Body of pancreas (tissue), 4 donors: ENCODE data around the gene SCAF4. TPM values are rescaled to one million over a fixed set of nuclear protein-coding genes. Genes with fewer than 3 reads are reported as not detected.
"Not testable (repeated sequence)": the region's sequence is repeated elsewhere in the genome, so short reads cannot be mapped to it uniquely, and the experiment has no call there.

Experiments used
- ATAC-seq: fragments of 150-250 bp; one replicate; pipeline ENCODE4 v1.9.1; 2016
- DNase-seq, 4 donors: peaks; one replicate each; pipeline ENCODE4 v3.0.0-alpha.2; 2019
- H3K27ac ChIP-seq, 4 donors: fragments of 200-600 bp; sonication (generic); 1 replicate in 3 of 4; 2 replicates in 1 of 4; pipeline versions ENCODE4 v1.5.1 to v1.6.1; 2016 to 2019; ENCODE audit warnings: mild to moderate bottlenecking in 1 of 4, mixed read lengths in 1 of 4, moderate library complexity in 1 of 4
- H3K27me3 ChIP-seq, 2 donors: fragments of 200-600 bp; sonication (generic); one replicate each; pipeline ENCODE4 v1.6.0; 2016; ENCODE audit warnings: mild to moderate bottlenecking in 1 of 2
- H3K36me3 ChIP-seq, 2 donors: fragments of 200-600 bp; sonication (generic); replicated peaks in 1 of 2; 2 replicates each; pipeline ENCODE4 v1.5.1; 2016; ENCODE audit warnings: low read depth in 2 of 2; ENCODE audit not compliant: insufficient read depth in 1 of 2
- H3K4me1 ChIP-seq: fragments of 200-600 bp; sonication (generic); one replicate; pipeline ENCODE4 v1.6.0; 2016
- H3K4me3 ChIP-seq, 2 donors: fragments of 200-600 bp; sonication (generic); 1 replicate in 1 of 2; 2 replicates in 1 of 2; pipeline ENCODE4 v1.5.1; 2016 to 2019
- H3K9me3 ChIP-seq, 3 donors: fragments of 200-600 bp; sonication (generic); 1 replicate in 2 of 3; 2 replicates in 1 of 3; pipeline ENCODE4 v1.5.1; 2016
- CTCF ChIP-seq, 7 experiments: fragments of 450-650 bp in 4 of 7; fragments of 200-600 bp in 3 of 7; sonication (generic) in 3 of 7; IDR thresholded peaks; one replicate each; pipeline ENCODE4 v1.5.1; 2016 to 2019; ENCODE audit warnings: antibody characterized with exemption in 7 of 7
- POLR2A ChIP-seq, 3 donors: fragments of 450-650 bp; IDR thresholded peaks; one replicate each; pipeline ENCODE4 v1.6.1; 2016; ENCODE audit warnings: antibody characterized with exemption in 3 of 3, mild to moderate bottlenecking in 2 of 3
- WGBS, 2 donors: methylation state at CpG; one replicate each; pipeline ENCODE4 v1.1.5; 2017; 5-methylcytosine and 5-hydroxymethylcytosine counted together
- intact Hi-C: fragments of 100-400 bp; cut with DNase I; formaldehyde crosslinking; loops from one replicate; pipeline ENCODE4 v1.15.1; 2023
- total RNA-seq, 2 donors: library from RNA; depleted of rRNA; stranded (reverse); fragments of >200 nt; gene quantifications; one replicate each; pipeline ENCODE4 v1.1.0, GENCODE V29; 2016

SCAF4 gene
- total RNA-seq, 2 donors from 2014 or later: 9.2 to 11.4 TPM

GRCh38 chr21:31647650-31648049 is 84.3 kb downstream of the SCAF4 start:
- H3K4me1 ChIP-seq: peaks cover 7% of the 10 kb centered on the region
- no peaks in the 10 kb centered on the region for H3K9me3 ChIP-seq
- no peak overlapping the region for H3K4me3 ChIP-seq
- intact Hi-C loops: no loop called here
- WGBS, 2 donors: 76 to 91% methylated on average over 3 of the region's 3 CpGs
- no peaks in the 10 kb centered on the region for H3K36me3 ChIP-seq
- H3K27me3 ChIP-seq: no peaks in the 10 kb centered on the region
- TF ChIP-seq CTCF (IDR thresholded peaks at IDR 0.05) (no peak), POLR2A (IDR thresholded peaks at IDR 0.05) (no peak)
- no peak for ATAC-seq
- no peak for DNase-seq
- H3K27ac ChIP-seq: no peak overlapping the region

GRCh38 chr21:31644643-31645042 is 87.3 kb downstream of the SCAF4 start:
- no peaks in the 10 kb centered on the region for H3K9me3 ChIP-seq
- no peak overlapping the region for H3K27ac ChIP-seq

GRCh38 chr21:31641416-31641922 is 90.4 kb downstream of the SCAF4 start:
- H3K36me3 ChIP-seq: no peaks in the 10 kb centered on the region
- 88 to 90% methylated on average over 12 of the region's 12 CpGs for WGBS, 2 donors
- H3K4me1 ChIP-seq: peaks cover 7% of the 10 kb centered on the region
- no peaks in the 10 kb centered on the region for H3K27me3 ChIP-seq
- ATAC-seq: no peak
- TF ChIP-seq CTCF (IDR thresholded peaks at IDR 0.05): no peak
- TF ChIP-seq POLR2A (IDR thresholded peaks at IDR 0.05): no peak
- no peak overlapping the region for H3K4me3 ChIP-seq
- no peak for DNase-seq
- intact Hi-C loops: no loop called here
- H3K9me3 ChIP-seq: no peaks in the 10 kb centered on the region
- H3K27ac ChIP-seq: no peak overlapping the region

More at GRCh38 chr21:31644643-31645042, 87.3 kb downstream of the SCAF4 start:
- Histone ChIP-seq H3K4me1 (peaks cover 7% of the 10 kb centered on the region), H3K36me3 (no peaks in the 10 kb centered on the region), H3K4me3 (no peak overlapping the region), H3K27me3 (no peaks in the 10 kb centered on the region)
- no peak for TF ChIP-seq CTCF (IDR thresholded peaks at IDR 0.05)
- TF ChIP-seq POLR2A (IDR thresholded peaks at IDR 0.05): no peak
- intact Hi-C loops: no loop called here
- ATAC-seq: peak; percentile 63
- WGBS, 2 donors: 31 to 38% methylated on average over 4 of the region's 4 CpGs
- peak in 3 of 4 donors; percentile 24 to 53 (median 39) for DNase-seq

GRCh38 chr21:31636874-31637273 is 95.0 kb downstream of the SCAF4 start:
- Histone ChIP-seq H3K4me1 (no peaks in the 10 kb centered on the region), H3K27ac (no peak overlapping the region), H3K27me3 (no peaks in the 10 kb centered on the region), H3K36me3 (no peaks in the 10 kb centered on the region), H3K4me3 (no peak overlapping the region), H3K9me3 (no peaks in the 10 kb centered on the region)
- 75% methylated on average over 2 of the region's 2 CpGs for WGBS, 2 donors
- ATAC-seq: no peak
- TF ChIP-seq POLR2A (IDR thresholded peaks at IDR 0.05) (no peak), CTCF (IDR thresholded peaks at IDR 0.05) (no peak)
- DNase-seq: no peak
- intact Hi-C loops: no loop called here

DNA sequence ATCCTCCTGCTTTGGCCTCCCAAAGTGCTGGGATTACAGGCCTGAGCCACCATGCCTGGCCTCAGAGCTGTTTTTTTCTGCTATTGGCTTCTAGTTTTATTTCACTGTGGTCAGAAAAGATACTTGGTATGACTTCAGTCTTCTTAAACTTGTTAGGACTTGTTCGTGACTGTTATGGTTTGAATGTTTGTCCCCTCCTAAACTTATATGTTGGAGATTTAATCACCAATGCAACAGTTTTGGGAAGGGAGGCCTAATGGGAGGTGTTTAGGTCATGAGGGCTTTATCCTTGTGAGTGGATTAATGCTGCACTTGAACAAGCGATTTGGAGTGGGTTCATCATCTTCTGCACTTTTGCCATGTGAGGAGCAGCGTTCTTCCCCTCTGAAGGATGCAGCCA is 96.9 kb downstream of the SCAF4 start:
- Histone ChIP-seq H3K4me3 (no peak overlapping the region), H3K27ac (no peak overlapping the region), H3K4me1 (peaks cover 5% of the 10 kb centered on the region), H3K27me3 (no peaks in the 10 kb centered on the region), H3K9me3 (no peaks in the 10 kb centered on the region), H3K36me3 (no peaks in the 10 kb centered on the region)
- ATAC-seq (no peak), DNase-seq (no peak)
- TF ChIP-seq POLR2A (IDR thresholded peaks at IDR 0.05) (no peak), CTCF (IDR thresholded peaks at IDR 0.05) (no peak)
- 72 to 77% methylated on average over 3 of the region's 3 CpGs for WGBS, 2 donors
- intact Hi-C loops: no loop called here

- H3K27me3 ChIP-seq, DNase-seq, H3K9me3 ChIP-seq, ATAC-seq, H3K36me3 ChIP-seq, H3K4me1 ChIP-seq, H3K4me3 ChIP-seq, H3K27ac ChIP-seq, intact Hi-C loops: not testable (repeated sequence)
- WGBS, 2 donors: 94 to 96% methylated on average over 6 of the region's 6 CpGs
Observed at GRCh38 chr21:31631881-31632280, 100.0 kb downstream of the SCAF4 start.
